GM12878 (cell line): ENCODE results near the gene NRTN. TPM values are rescaled to one million over a fixed set of nuclear protein-coding genes. Genes with fewer than 3 reads are reported as not detected.

ENCODE experiments used
- ATAC-seq: fragments of 200-7000 bp; cut with Tn5 transposase; 3 replicates; pipeline ENCODE4 v1.9.1; 2020; ENCODE audit warnings: mild to moderate bottlenecking, moderate library complexity
- BruUV-seq: library from RNA; stranded (reverse); fragments of 400-500 nt; replicated peaks from 2 replicates; lab custom pipeline; 2021; lab: Mats Ljungman, UMichigan
- CTCF ChIA-PET: fragments of 300-600 bp; sonication (Branson Sonifier 250); formaldehyde crosslinking; extraction: SDS; loops from one replicate; lab custom pipeline; 2021; ENCODE audit warnings: inconsistent platforms; lab: Yijun Ruan, JAX
- POLR2A ChIA-PET: fragments of 350-600 bp; formaldehyde crosslinking; extraction: SDS; loops from one replicate; lab custom pipeline; 2021; ENCODE audit warnings: inconsistent platforms; lab: Charles Lee
- RAD21 ChIA-PET: fragments of 300-600 bp; sonication (Branson Sonifier 250); formaldehyde crosslinking; loops from one replicate; lab custom pipeline; 2023; ENCODE audit warnings: antibody characterized with exemption; ENCODE audit not compliant: unreplicated experiment; lab: Charles Lee
- SMC1A ChIA-PET: fragments of 300-600 bp; sonication (Branson Sonifier 250); formaldehyde crosslinking; loops from one replicate; lab custom pipeline; 2023; ENCODE audit not compliant: unreplicated experiment, uncharacterized antibody; lab: Charles Lee
- DNase-seq: peaks from one replicate; pipeline ENCODE4 v3.0.0-alpha.2; 2011; ENCODE audit warnings: low read depth, low spot score
- FAIRE-seq: peaks from 3 replicates; lab custom pipeline; 2011; peaks lifted over from hg19 to GRCh38; lab: Jason Lieb, UNC
- H2AFZ ChIP-seq: 2 replicates; pipeline ENCODE4 v1.6.0; 2011; ENCODE audit warnings: low read depth, low read length, control low read depth; ENCODE audit not compliant: control insufficient read depth
- H3K27ac ChIP-seq: 2 replicates; pipeline ENCODE4 v1.5.1; 2011; ENCODE audit warnings: control low read depth; ENCODE audit not compliant: control insufficient read depth, insufficient read depth
- H3K27me3 ChIP-seq, 2 experiments: replicated peaks in 1 of 2; 2 replicates each; pipeline versions ENCODE4 v1.6.0 to v1.6.1; 2011; ENCODE audit warnings: low read length in 1 of 2; ENCODE audit not compliant: control insufficient read depth in 2 of 2, insufficient read depth in 2 of 2
- H3K36me3 ChIP-seq, 2 experiments: 2 replicates each; pipeline ENCODE4 v1.5.1; 2011; ENCODE audit warnings: low read length in 1 of 2; ENCODE audit not compliant: control insufficient read depth in 2 of 2, insufficient read depth in 2 of 2
- H3K4me1 ChIP-seq: 2 replicates; pipeline ENCODE4 v1.6.1; 2011; ENCODE audit warnings: mild to moderate bottlenecking, low read length, moderate library complexity, mixed read lengths; ENCODE audit not compliant: control insufficient read depth, insufficient read depth
- H3K4me2 ChIP-seq: 2 replicates; pipeline ENCODE4 v1.6.0; 2011; ENCODE audit warnings: control low read depth; ENCODE audit not compliant: control insufficient read depth, insufficient read depth
- H3K4me3 ChIP-seq: fragments of 200-600 bp; sonication (generic); 2 replicates; pipeline ENCODE4 v1.5.1; 2016
- H3K79me2 ChIP-seq: 2 replicates; pipeline ENCODE4 v1.6.0; 2011; ENCODE audit warnings: low read length; ENCODE audit not compliant: control insufficient read depth, insufficient read depth
- H3K9ac ChIP-seq: 2 replicates; pipeline ENCODE4 v1.8.0; 2011; ENCODE audit warnings: low read length, control low read depth, mixed read lengths; ENCODE audit not compliant: control insufficient read depth, insufficient read depth
- H3K9me3 ChIP-seq: replicated peaks from 3 replicates; pipeline ENCODE4 v1.5.1; 2011; ENCODE audit warnings: mild to moderate bottlenecking, low read length; ENCODE audit not compliant: control insufficient read depth, insufficient read depth
- H4K20me1 ChIP-seq: 2 replicates; pipeline ENCODE4 v1.6.0; 2011; ENCODE audit not compliant: control insufficient read depth, insufficient read depth
- BMI1 ChIP-seq: fragments of 450-650 bp; IDR thresholded peaks from 2 replicates; pipeline ENCODE4 v1.6.1; 2016; ENCODE audit warnings: mild to moderate bottlenecking, moderate library complexity, borderline replicate concordance
- CBX3 ChIP-seq: fragments of 200-600 bp; sonication (generic); IDR thresholded peaks from 2 replicates; pipeline ENCODE4 v1.6.1; 2016; ENCODE audit warnings: low read depth, borderline replicate concordance
- CHD2 ChIP-seq: IDR thresholded peaks from 2 replicates; pipeline ENCODE4 v1.6.1; 2011; ENCODE audit warnings: low read depth, low read length, improper control_type of control experiment, borderline replicate concordance
- IKZF1 ChIP-seq: fragments of 450-650 bp; conservative IDR thresholded peaks from 2 replicates; pipeline ENCODE4 v1.6.1; 2017; ENCODE audit warnings: antibody characterized with exemption, mild to moderate bottlenecking
- JUNB ChIP-seq: IDR thresholded peaks from 2 replicates; pipeline ENCODE4 v1.6.1; 2016; ENCODE audit warnings: antibody characterized with exemption, mild to moderate bottlenecking
- NR2F1 ChIP-seq: fragments of 450-650 bp; conservative IDR thresholded peaks from 2 replicates; pipeline ENCODE4 v1.6.1; 2017; ENCODE audit warnings: mild to moderate bottlenecking
- RAD51 ChIP-seq: fragments of 450-650 bp; IDR thresholded peaks from 2 replicates; pipeline ENCODE4 v1.6.1; 2016; ENCODE audit warnings: moderate library complexity, mild to moderate bottlenecking, inconsistent platforms
- SREBF1 ChIP-seq: IDR thresholded peaks from 2 replicates; pipeline ENCODE4 v1.6.1; 2012; ENCODE audit warnings: mild to moderate bottlenecking, low read length
- TBL1XR1 ChIP-seq: IDR thresholded peaks from 2 replicates; pipeline ENCODE4 v1.6.1; 2012; ENCODE audit warnings: low read depth, low read length, improper control_type of control experiment
- ZBED1 ChIP-seq: IDR thresholded peaks from 2 replicates; pipeline ENCODE4 v1.6.1; 2016; ENCODE audit warnings: borderline replicate concordance
- WGBS: methylation state at CpG from one replicate; pipeline ENCODE4 v1.1.6; 2016; ENCODE audit warnings: low lambda C conversion rate; ENCODE audit not compliant: insufficient replicate concordance, insufficient coverage; ENCODE audit errors: missing lambda C conversion rate; 5-methylcytosine and 5-hydroxymethylcytosine counted together
- in situ Hi-C: fragments of 300-500 bp; cut with MboI; formaldehyde crosslinking; loops from 9 replicates; pipeline ENCODE4 v1.14.3; 2018; ENCODE audit warnings: mixed read lengths
- intact Hi-C: fragments of 100-400 bp; cut with micrococcal nuclease; formaldehyde crosslinking; loops from one replicate; pipeline ENCODE4 v1.14.2; 2022; ENCODE audit not compliant: unreplicated experiment
- polyA plus RNA-seq, 11 experiments: library from polyadenylated mRNA; depleted of rRNA in 4 of 11; unstranded in 6 of 11; stranded (reverse) in 5 of 11; fragments of >200 nt; fragmentation: Nextera tagmentation in 4 of 11; fragmentation: Illumina TruSeq in 1 of 11; extraction: Ambion mirVana in 4 of 11; extraction: Trizol in 1 of 11; gene quantifications; 1 replicate in 1 of 11; 2 replicates in 10 of 11; pipeline versions ENCODE4 v1.2.1 to v1.2.3, GENCODE V29; 2011 to 2016; ENCODE audit warnings: inconsistent platforms in 2 of 11, missing spikeins in 2 of 11, low read depth in 1 of 11
- total RNA-seq, 4 experiments: library from RNA; depleted of rRNA in 3 of 4; stranded (reverse); fragments of >200 nt in 3 of 4; fragmentation: Illumina TruSeq in 1 of 4; extraction: Trizol in 1 of 4; gene quantifications; 2 replicates each; pipeline versions ENCODE4 v1.2.1 to v1.2.3, GENCODE V29; 2013 to 2021
- TF ChIP-seq, protein P1 (sequence below): fragments of 450-650 bp; IDR thresholded peaks from 2 replicates; pipeline ENCODE4 v1.6.1; 2017; ENCODE audit warnings: low read depth, mild to moderate bottlenecking, moderate library complexity
- TF ChIP-seq, protein P2 (sequence below): fragments of 150-350 bp; IDR thresholded peaks from 2 replicates; pipeline ENCODE4 v1.6.1; 2016; ENCODE audit warnings: low read depth, low read length
- TF ChIP-seq, protein P3 (sequence below): fragments of 450-650 bp; IDR thresholded peaks from 2 replicates; pipeline ENCODE4 v1.6.1; 2017; ENCODE audit warnings: mild to moderate bottlenecking, low read depth, inconsistent platforms; ENCODE audit not compliant: poor library complexity, severe bottlenecking
- TF ChIP-seq, protein P4 (sequence below): fragments of 450-650 bp; IDR thresholded peaks from 2 replicates; pipeline ENCODE4 v1.6.1; 2017; ENCODE audit warnings: antibody characterized with exemption, mild to moderate bottlenecking, moderate library complexity

The NRTN gene
- total and polyA plus RNA-seq, 10 of the 15 experiments (the other 5 are each of a cell fraction or from before 2014, with no cell fraction given): not detected

DNA sequence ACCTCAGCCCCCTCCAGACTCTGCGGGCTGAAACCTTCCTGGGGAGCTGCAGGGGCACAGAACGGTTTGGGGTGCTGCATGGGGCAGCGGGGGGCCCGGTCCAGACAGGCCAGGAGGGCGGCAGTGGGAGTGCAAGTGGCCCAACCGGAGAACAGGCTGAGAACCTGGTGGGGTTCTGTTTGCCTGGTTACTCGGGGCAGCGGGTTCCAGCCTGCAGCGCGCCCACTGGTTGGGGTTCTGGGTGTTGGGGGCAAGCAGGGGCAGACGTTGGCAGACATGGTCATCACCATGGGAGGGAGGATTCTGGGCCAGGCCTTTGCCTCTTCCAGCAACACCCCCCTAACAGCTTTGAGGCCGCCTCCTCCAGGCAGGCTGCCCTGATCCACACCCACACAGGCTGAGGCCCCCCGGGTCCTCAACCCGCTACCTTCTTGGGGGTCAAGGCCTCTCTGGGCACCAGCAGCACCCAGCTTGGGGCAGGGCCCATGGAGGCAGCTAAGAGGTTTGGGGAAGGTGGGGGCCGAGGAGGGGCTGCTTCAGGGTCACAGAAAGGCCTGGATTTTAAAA is 20.2 kb upstream of the NRTN start, which contains the start of gene PRR22 (continued):
- TF ChIP-seq, protein P1, sequence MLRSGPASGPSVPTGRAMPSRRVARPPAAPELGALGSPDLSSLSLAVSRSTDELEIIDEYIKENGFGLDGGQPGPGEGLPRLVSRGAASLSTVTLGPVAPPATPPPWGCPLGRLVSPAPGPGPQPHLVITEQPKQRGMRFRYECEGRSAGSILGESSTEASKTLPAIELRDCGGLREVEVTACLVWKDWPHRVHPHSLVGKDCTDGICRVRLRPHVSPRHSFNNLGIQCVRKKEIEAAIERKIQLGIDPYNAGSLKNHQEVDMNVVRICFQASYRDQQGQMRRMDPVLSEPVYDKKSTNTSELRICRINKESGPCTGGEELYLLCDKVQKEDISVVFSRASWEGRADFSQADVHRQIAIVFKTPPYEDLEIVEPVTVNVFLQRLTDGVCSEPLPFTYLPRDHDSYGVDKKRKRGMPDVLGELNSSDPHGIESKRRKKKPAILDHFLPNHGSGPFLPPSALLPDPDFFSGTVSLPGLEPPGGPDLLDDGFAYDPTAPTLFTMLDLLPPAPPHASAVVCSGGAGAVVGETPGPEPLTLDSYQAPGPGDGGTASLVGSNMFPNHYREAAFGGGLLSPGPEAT: no peak
- TF ChIP-seq ZBED1: no peak
- TF ChIP-seq RAD51: no peak
- TF ChIP-seq BMI1: no peak
- TF ChIP-seq CBX3: no peak
- TF ChIP-seq SREBF1: no peak
- TF ChIP-seq, protein P2, sequence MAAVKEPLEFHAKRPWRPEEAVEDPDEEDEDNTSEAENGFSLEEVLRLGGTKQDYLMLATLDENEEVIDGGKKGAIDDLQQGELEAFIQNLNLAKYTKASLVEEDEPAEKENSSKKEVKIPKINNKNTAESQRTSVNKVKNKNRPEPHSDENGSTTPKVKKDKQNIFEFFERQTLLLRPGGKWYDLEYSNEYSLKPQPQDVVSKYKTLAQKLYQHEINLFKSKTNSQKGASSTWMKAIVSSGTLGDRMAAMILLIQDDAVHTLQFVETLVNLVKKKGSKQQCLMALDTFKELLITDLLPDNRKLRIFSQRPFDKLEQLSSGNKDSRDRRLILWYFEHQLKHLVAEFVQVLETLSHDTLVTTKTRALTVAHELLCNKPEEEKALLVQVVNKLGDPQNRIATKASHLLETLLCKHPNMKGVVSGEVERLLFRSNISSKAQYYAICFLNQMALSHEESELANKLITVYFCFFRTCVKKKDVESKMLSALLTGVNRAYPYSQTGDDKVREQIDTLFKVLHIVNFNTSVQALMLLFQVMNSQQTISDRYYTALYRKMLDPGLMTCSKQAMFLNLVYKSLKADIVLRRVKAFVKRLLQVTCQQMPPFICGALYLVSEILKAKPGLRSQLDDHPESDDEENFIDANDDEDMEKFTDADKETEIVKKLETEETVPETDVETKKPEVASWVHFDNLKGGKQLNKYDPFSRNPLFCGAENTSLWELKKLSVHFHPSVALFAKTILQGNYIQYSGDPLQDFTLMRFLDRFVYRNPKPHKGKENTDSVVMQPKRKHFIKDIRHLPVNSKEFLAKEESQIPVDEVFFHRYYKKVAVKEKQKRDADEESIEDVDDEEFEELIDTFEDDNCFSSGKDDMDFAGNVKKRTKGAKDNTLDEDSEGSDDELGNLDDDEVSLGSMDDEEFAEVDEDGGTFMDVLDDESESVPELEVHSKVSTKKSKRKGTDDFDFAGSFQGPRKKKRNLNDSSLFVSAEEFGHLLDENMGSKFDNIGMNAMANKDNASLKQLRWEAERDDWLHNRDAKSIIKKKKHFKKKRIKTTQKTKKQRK: no peak
- TF ChIP-seq TBL1XR1: no peak

DNA sequence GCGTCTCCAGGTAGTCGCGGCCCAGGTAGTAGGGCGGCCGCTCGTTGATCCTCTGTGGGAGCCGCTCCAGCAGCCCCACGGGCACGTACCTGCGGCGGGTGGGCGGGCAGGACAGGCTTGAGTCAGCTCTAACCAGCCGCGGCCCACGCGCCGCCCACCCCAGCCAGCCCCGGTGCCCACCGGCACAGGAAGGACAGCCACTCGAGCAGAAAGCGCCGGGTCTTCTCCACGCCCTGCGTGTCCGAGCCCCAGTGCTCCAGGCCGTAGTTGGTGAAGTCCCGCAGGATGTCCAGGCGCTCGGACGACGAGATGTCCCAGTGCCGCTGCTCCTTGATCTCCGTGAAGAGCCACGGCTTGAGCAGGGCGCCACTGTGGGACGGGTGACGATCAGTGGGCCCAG is 19.4 kb upstream of the NRTN start:
- Histone ChIP-seq H3K36me3 (peaks cover 4 to 30% of the 10 kb centered on the region in 2 experiments; a peak in 3 of 4 replicates), H3K4me1 (peaks cover 3% of the 10 kb centered on the region; the same call in 1 of the 2 replicates), H3K27me3 (no peaks in the 10 kb centered on the region), H3K4me3 (no peak overlapping the region), H3K4me2 (no peak overlapping the region), H3K79me2 (peaks cover 5% of the 10 kb centered on the region), H3K9ac (no peak overlapping the region), H3K27ac (no peak overlapping the region), H4K20me1 (no peaks in the 10 kb centered on the region), H2AFZ (no peak overlapping the region), H3K9me3 (no peaks in the 10 kb centered on the region)
- intact Hi-C loops (no loop called here), in situ Hi-C loops (no loop called here)
- WGBS: 89% methylated on average over 37 of the region's 37 CpGs
- ChIA-PET POLR2A (no interaction called here), RAD21 (no interaction called here), CTCF (no interaction called here), SMC1A (no interaction called here)
- FAIRE-seq (no peak), ATAC-seq (no peak), DNase-seq (no peak)
- BruUV-seq: no TSS peak
- TF ChIP-seq, protein P3, sequence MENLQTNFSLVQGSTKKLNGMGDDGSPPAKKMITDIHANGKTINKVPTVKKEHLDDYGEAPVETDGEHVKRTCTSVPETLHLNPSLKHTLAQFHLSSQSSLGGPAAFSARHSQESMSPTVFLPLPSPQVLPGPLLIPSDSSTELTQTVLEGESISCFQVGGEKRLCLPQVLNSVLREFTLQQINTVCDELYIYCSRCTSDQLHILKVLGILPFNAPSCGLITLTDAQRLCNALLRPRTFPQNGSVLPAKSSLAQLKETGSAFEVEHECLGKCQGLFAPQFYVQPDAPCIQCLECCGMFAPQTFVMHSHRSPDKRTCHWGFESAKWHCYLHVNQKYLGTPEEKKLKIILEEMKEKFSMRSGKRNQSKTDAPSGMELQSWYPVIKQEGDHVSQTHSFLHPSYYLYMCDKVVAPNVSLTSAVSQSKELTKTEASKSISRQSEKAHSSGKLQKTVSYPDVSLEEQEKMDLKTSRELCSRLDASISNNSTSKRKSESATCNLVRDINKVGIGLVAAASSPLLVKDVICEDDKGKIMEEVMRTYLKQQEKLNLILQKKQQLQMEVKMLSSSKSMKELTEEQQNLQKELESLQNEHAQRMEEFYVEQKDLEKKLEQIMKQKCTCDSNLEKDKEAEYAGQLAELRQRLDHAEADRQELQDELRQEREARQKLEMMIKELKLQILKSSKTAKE: no peak
- no peak for TF ChIP-seq NR2F1
- no peak for TF ChIP-seq IKZF1
- TF ChIP-seq, protein P4, sequence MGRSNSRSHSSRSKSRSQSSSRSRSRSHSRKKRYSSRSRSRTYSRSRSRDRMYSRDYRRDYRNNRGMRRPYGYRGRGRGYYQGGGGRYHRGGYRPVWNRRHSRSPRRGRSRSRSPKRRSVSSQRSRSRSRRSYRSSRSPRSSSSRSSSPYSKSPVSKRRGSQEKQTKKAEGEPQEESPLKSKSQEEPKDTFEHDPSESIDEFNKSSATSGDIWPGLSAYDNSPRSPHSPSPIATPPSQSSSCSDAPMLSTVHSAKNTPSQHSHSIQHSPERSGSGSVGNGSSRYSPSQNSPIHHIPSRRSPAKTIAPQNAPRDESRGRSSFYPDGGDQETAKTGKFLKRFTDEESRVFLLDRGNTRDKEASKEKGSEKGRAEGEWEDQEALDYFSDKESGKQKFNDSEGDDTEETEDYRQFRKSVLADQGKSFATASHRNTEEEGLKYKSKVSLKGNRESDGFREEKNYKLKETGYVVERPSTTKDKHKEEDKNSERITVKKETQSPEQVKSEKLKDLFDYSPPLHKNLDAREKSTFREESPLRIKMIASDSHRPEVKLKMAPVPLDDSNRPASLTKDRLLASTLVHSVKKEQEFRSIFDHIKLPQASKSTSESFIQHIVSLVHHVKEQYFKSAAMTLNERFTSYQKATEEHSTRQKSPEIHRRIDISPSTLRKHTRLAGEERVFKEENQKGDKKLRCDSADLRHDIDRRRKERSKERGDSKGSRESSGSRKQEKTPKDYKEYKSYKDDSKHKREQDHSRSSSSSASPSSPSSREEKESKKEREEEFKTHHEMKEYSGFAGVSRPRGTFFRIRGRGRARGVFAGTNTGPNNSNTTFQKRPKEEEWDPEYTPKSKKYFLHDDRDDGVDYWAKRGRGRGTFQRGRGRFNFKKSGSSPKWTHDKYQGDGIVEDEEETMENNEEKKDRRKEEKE: no peak
- TF ChIP-seq JUNB: no peak
- no peak for TF ChIP-seq CHD2
